NCI-H748 (cell line): ENCODE data around the gene C21orf58.

ENCODE experiments used
- DNase-seq: peaks from one replicate; lab custom pipeline; 2025; ENCODE audit not compliant: unreplicated experiment; lab: John Stamatoyannopoulos, UW

The C21orf58 gene

DNA sequence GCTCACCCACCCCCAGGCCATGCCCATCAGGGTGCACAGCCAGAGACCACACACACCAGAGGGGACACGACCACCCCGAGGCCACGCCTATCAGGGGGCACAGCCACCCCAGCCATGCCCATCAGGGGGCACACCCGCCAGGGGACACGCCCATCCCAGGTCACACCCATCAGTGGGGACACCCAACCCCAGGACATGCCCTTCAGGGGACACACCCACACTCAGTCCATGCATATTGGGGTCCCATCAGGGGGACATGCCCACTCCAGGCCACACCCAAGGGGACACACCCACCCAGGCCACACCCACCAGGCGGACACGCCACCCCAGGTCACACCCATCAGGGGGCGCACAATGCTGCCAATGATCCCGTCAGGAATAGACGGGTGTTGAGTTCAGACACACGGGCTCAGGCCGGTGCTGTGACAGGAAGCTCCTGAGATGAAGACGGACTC is 59.0 kb downstream of the C21orf58 start:
- no peak for DNase-seq

DNA sequence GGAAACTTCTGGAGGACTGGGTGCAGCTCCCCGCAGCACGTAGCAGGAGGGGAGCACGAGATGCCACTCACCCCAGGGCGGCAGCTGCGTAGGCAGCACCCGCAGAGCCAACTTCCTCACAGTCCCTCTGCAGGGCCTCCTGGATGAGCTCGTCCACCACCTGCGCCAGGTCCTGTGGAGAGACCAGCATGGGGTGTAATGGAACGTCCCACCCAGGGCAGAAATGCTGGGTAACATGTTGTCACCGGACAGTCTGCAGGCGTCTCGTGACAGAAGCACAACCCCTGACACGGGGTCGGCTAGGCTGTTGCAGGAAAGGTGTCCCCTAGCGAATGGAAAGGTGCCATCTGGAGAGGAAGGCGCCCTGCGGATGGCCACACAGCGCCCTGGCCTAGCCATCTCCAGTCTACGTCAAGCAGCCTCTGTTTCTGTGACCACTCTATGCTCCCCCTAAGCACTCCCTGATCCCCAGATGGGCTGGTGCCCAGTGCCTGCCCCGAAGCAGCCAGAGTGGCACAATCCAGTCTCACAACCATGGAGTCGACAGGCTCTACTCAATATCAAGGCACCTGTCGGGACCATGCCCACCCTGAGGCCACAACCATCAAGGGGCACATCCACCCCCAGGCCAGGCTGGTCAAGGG is 59.5 kb downstream of the C21orf58 start:
- DNase-seq = no peak

DNA sequence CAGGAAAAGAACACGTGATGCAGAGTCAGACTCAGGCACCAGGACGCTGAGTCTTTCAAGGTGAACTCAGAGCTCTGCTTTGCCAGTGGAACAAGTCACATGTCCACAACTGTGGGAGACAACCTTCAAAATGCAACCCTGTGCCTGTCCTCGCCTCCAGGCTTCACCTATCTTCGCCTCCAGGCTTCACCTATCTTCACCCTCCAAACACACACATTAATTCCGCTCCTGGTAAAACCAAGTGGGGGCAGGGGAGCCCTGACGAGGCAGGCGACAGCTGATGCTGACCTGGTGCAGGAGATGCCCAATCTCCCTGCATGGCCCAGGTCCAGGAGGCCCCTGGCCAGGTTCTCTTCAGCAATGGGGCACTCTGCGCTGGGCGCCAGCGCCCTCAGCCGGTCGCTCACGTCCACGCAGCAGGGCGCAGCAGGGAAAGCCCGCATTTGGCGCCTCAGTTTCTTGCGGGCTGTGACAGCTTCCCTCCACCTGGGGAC is 67.1 kb downstream of the C21orf58 start:
- DNase-seq = no peak

DNA sequence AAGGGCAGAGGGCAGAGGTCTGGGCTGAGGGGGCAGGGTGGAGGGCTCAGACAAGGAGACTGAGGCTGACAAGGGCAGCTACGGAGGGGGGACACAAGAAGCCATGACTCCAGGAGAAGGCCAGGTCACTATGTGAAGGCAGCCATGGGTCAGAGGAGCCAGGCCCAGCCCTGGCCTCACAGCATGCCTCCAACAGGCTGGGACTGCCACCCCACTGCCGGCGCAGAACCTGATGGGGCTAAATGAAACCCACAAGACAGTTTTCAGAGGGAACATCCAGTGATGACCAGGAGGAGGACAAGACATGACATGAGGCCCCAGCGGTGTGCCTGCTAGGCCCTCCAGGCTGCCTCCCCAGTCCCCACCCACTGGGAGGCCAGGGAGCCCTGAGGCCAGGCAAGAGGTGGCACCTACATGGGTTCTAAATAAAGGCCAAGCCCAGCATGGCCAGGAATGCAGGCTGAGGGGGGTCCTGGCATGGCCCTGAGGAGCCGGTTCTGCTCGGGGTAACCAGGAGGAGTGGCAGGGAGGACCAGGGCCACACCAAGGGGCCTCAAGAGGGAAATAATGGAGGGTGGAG is 67.8 kb downstream of the C21orf58 start:
- no peak for DNase-seq

DNA sequence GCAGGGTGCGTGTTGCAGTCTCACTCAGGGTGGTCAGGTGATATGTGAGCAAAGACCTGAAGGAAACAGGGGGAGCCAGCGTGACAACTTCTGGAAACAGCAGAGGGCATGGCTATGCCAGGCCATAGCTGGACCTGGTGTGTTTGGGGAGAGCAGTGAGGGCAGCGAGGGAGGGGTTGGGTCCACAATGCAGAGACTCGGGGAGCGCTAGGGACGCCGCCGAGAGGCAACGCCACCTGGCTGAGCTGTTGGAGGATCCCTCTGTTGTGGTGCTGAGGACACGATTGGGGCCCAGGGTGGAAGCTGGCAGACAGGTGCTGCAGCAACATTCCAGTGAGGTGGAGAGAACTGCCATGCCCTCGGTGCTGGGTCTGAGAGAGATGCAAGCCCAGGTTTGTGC is 68.5 kb downstream of the C21orf58 start:
- no peak for DNase-seq

DNA sequence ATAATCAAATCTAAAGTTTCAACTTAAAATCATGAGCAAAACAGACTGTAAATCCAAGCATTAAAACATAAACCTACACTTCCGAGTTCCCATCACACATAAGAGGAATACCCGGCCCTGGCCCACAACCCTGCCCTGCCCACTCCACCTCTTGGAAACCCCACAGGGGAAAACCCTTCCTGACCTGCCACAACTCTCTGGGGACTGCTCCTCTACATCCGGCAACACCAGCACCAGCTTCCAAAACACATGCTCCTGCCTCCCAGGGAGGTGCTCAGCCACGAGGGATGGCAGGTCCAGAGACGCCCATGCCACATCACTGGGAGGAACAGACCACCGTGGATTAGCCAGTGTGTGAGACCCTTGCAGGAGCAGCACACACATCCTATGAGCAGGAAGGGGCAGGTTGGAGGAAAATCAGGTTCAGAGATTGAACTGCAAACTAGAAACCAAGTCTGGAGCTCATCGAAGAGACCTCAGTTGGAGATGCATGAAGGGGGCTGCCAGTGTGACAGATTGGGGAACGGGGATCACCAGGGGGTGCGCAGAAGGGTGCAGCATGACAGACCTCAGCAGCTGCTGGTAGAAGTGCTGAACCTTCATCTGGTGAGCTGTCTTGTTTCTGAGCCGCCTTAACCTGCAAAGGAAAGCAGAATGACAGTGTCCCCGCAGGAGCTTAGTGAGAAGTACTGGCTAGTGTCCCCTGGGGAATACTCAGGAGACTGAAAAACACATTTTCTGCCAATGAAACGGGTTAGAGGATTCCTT is 69.3 kb downstream of the C21orf58 start:
- no peak for DNase-seq

DNA sequence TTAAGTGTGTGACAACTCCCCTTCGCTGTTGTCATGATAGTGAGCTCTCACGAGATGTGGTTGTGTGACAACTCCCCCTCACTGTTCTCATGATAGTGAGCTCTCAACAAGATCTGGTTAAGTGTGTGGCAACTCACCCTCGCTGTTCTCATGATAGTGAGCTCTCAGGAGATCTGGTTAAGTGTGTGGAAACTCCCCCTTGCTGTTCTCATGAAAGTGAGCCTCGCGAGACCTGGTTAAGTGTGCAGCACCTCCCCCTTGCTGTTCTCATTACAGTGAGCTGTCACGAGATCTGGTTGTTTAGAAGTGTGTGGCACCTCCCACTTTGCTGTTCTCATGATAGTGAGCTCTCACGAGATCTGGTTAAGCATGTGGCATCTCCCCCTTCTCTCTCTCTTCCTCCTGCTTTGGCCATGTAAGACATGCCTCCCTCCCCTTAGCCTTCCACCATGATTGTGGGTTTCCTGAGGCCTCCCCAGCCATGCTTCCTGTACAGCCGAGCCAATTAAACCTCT is 70.0 kb downstream of the C21orf58 start:
- no peak for DNase-seq

DNA sequence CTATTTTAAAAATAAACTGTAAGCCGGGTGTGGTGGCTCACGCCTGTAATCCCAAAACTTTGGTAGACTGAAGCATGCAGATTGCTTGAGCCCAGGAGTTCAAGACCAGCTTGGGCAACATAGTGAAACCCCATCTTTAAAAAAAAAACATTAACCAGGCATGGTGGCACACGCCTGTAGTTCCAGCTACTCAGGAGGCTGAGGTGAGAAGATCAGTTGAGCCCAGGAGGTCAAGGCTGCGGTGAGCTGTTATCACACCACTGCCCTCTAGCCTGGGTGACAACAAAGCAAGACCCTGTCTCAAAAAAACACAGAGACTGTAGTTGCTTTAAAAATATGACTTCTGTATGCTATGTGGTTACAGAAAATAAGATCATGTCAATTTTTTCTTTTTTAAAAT is 70.8 kb downstream of the C21orf58 start:
- DNase-seq = no peak
